Tibial artery (tissue), 4 donors: Measurements from ENCODE around the gene NRL.

Experiments used
- DNase-seq, 2 donors: peaks; one replicate each; pipeline ENCODE4 v3.0.0-alpha.2; 2019
- H3K27ac ChIP-seq, 2 donors: fragments of 200-600 bp; sonication (generic) in 1 of 2; 1 replicate in 1 of 2; 2 replicates in 1 of 2; pipeline ENCODE4 v1.5.1; 2018 to 2019; ENCODE audit warnings: mild to moderate bottlenecking in 1 of 2
- H3K27me3 ChIP-seq, 2 donors: fragments of 200-600 bp; sonication (generic) in 1 of 2; one replicate each; pipeline versions ENCODE4 v1.5.1 to v1.6.0; 2016 to 2019
- H3K36me3 ChIP-seq, 3 donors: fragments of 200-600 bp; sonication (generic) in 2 of 3; one replicate each; pipeline ENCODE4 v1.5.1; 2016 to 2019; ENCODE audit warnings: mild to moderate bottlenecking in 2 of 3
- H3K4me1 ChIP-seq, 4 donors: fragments of 200-600 bp; sonication (generic) in 2 of 4; 1 replicate in 3 of 4; 2 replicates in 1 of 4; pipeline ENCODE4 v1.5.1; 2016 to 2019
- H3K4me3 ChIP-seq, 2 donors: fragments of 200-600 bp; sonication (generic) in 1 of 2; 1 replicate in 1 of 2; 2 replicates in 1 of 2; pipeline ENCODE4 v1.5.1; 2018 to 2019; ENCODE audit warnings: mild to moderate bottlenecking in 2 of 2
- H3K9me3 ChIP-seq, 3 donors: fragments of 200-600 bp; sonication (generic) in 1 of 3; one replicate each; pipeline ENCODE4 v1.5.1; 2016 to 2019
- CTCF ChIP-seq, 2 experiments: fragments of 200-600 bp in 1 of 2; fragments of 450-650 bp in 1 of 2; IDR thresholded peaks; one replicate each; pipeline ENCODE4 v1.5.1; 2017 to 2019; ENCODE audit warnings: antibody characterized with exemption in 2 of 2, mild to moderate bottlenecking in 1 of 2, moderate library complexity in 1 of 2
- intact Hi-C: fragments of 100-400 bp; cut with DNase I; formaldehyde crosslinking; loops from one replicate; pipeline ENCODE4 v1.15.0; 2023; ENCODE audit warnings: low total_unique reads

Gene NRL

DNA sequence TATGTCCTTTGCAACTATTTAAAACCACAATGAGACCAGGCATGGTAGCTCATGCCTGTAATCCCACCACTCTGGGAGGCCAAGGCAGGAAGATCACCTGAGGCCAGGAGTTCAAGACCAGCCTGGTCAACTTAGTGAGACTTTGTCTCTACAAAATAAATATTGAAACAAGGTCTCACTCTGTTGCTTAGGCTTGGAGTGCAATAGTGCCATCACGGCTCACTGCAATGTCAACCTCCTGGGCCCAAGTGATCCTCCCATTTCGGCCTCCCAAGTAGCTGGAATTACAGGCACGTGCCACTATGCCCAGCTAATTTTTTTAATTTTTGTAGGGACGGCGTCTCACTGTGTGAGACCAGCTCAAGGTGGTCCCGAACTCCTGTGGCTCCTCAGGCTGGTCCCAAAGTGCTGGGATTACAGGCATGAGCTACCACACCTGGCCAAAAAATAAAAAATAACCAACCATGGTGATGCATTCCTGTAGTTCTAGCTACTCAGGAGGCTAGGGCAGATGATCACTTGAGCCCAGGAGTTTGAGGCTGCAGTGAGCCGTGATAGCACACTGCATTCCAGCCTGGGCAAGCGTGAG is 14.8 kb upstream of the NRL start:
- peak in 1 of 2 donors; percentile 31 for DNase-seq
- Histone ChIP-seq H3K4me3 (no peak overlapping the region), H3K27ac (no peak overlapping the region), H3K4me1 (peaks cover 0 to 9% (median 0%) of the 10 kb centered on the region in 4 donors), H3K9me3 (no peaks in the 10 kb centered on the region), H3K27me3 (no peaks in the 10 kb centered on the region), H3K36me3 (peaks cover 0 to 8% (median 0%) of the 10 kb centered on the region in 3 donors)
- no peak for TF ChIP-seq CTCF (IDR thresholded peaks at IDR 0.05)
- intact Hi-C loops: no loop called here

DNA sequence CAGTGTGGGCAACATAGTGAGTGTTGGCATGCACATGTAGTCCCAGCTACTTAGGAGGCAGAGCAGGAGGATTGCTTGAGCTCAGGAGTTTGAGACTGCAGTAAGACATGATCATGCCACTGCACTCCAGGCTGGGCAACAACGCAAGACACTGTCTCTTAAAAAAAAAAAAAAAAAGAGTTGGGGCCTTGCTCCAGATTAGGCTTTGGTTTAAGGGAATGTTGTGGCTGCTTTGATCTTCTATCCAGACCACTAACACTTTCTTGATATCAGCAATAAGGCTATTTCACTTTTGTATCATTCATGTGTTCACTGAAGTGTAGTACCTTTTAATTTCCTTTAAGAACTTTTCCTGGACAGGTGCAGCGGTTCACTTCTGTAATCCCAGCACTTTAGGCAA is 12.9 kb upstream of the NRL start:
- peaks cover 13 to 26% (median 13%) of the 10 kb centered on the region in 3 donors for H3K36me3 ChIP-seq
- H3K27me3 ChIP-seq: no peaks in the 10 kb centered on the region
- H3K9me3 ChIP-seq: no peaks in the 10 kb centered on the region
- H3K4me1 ChIP-seq: peaks cover 0 to 9% (median 0%) of the 10 kb centered on the region in 4 donors
- no peak overlapping the region for H3K4me3 ChIP-seq
- H3K27ac ChIP-seq: no peak overlapping the region
- no peak for TF ChIP-seq CTCF (IDR thresholded peaks at IDR 0.05)
- intact Hi-C loops: no loop called here
- DNase-seq: peak in 1 of 2 donors; percentile 1

- Histone ChIP-seq H3K9me3 (no peaks in the 10 kb centered on the region), H3K27ac (no peak overlapping the region), H3K4me3 (no peak overlapping the region), H3K27me3 (no peaks in the 10 kb centered on the region), H3K36me3 (peaks cover 19 to 34% (median 21%) of the 10 kb centered on the region in 3 donors), H3K4me1 (peaks cover 0 to 9% (median 0%) of the 10 kb centered on the region in 4 donors)
- TF ChIP-seq CTCF (IDR thresholded peaks at IDR 0.05): no peak
- DNase-seq: no peak
- intact Hi-C loops: no loop called here
Observed at GRCh38 chr14:24126939-24127338, 12.2 kb upstream of the NRL start.

GRCh38 chr14:24123424-24124417 is 9.0 kb upstream of the NRL start:
- intact Hi-C loops: no loop called here
- Histone ChIP-seq H3K36me3 (peaks cover 51 to 60% (median 53%) of the 10 kb centered on the region in 3 donors), H3K27ac (no peak overlapping the region), H3K27me3 (no peaks in the 10 kb centered on the region), H3K9me3 (no peaks in the 10 kb centered on the region), H3K4me3 (no peak overlapping the region), H3K4me1 (no peaks in the 10 kb centered on the region)
- no peak for TF ChIP-seq CTCF (IDR thresholded peaks at IDR 0.05)
- DNase-seq: peak in 1 of 2 donors; percentile 41

DNA sequence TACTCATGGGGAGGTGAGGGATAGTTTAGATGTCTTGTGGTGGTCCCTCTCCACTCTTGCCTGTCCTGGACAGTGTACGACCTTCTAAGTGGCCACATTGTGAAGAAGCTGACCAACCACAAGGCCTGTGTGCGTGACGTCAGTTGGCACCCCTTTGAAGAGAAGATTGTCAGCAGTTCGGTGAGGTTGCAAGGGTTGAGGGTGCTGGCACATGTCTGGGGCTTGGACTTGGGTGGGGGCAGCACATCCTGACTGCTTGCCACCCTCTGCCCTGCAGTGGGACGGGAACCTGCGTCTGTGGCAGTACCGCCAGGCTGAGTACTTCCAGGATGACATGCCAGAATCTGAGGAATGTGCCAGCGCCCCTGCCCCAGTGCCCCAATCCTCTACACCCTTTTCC is 8.1 kb upstream of the NRL start:
- Histone ChIP-seq H3K27me3 (no peaks in the 10 kb centered on the region), H3K4me1 (no peaks in the 10 kb centered on the region), H3K27ac (no peak overlapping the region), H3K4me3 (no peak overlapping the region), H3K9me3 (no peaks in the 10 kb centered on the region), H3K36me3 (peaks cover 59 to 68% (median 61%) of the 10 kb centered on the region in 3 donors)
- peak in 1 of 2 donors; percentile 33 for DNase-seq
- intact Hi-C loops: no loop called here
- TF ChIP-seq CTCF (IDR thresholded peaks at IDR 0.05): no peak
